H54 (cell line): ENCODE results near the gene CCDC71L.

ENCODE experiments used
- DNase-seq: peaks from one replicate; pipeline ENCODE4 v3.0.0; 2011; ENCODE audit warnings: low spot score, mixed read lengths; ENCODE audit not compliant: insufficient read length
- FAIRE-seq: peaks from 3 replicates; lab custom pipeline; 2011; peaks lifted over from hg19 to GRCh38; lab: Jason Lieb, UNC
- POLR2A ChIP-seq: IDR thresholded peaks from 2 replicates; pipeline ENCODE4 v1.6.1; 2011; ENCODE audit warnings: low read depth, mild to moderate bottlenecking, low read length

The CCDC71L gene

DNA sequence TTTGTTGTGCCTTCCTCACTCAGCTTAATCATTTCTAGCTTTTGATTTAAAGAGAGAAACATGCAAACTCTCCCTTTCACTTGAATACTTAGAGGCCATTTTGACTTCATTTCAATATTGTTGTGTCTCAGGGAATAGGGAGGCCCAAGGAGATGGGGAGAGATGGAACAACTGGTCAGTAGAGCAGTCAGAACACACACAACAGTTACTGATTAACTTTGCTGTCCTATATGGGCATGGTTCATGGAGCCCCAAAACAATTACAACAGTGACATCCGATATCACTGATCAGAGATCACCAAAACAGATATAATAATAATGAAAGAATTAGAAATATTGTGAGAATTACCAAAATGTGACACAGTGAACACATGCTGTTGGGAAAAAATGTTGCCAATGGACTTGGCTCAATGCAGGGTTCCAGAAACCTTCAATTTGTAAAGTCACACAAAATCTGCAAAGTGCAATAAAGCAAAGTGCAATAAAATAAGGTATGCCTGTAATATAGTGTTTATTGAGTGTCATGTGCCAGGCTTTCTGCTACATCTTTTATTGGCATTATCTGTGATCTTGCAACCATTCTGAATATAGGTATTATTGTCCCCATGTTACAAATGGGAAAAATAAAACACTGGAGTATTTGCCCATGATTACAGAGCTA is 38.2 kb downstream of the CCDC71L start:
- TF ChIP-seq POLR2A, result no peak
- FAIRE-seq (no peak), DNase-seq (no peak)

DNA sequence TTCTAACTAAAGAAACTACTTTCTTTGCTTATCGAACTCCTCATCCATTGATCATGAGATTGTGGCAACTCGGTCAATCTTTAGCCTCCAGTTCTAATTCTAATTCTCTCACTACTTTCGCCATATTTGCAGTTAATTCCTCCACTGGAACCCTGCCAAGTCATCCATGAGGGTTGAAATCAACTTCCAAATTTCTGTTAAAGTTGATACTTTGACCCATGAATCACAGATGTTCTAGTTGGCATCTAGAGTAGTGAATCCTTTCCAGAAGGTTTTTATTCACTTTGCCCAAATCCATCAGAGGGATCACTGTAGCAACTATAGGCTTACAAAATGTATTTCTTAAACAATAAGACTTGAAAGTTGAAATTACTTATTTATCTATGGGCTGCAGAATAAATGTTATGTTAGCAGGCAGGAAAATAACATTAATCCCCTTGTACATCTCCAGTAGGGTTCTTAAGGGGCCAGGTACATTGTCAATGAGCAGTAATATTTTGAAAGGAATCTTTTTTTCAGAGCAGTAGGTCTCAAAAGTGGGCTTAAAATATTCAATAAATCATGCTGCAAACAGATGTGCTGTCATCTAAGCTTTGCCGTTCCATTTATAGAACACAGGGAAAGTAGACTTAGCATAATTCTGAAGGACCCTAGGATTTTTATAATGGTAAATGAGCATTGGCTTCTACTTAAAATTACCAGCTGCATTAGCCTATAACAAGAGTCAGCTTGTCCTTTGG is 39.4 kb downstream of the CCDC71L start:
- TF ChIP-seq POLR2A, result no peak

DNA sequence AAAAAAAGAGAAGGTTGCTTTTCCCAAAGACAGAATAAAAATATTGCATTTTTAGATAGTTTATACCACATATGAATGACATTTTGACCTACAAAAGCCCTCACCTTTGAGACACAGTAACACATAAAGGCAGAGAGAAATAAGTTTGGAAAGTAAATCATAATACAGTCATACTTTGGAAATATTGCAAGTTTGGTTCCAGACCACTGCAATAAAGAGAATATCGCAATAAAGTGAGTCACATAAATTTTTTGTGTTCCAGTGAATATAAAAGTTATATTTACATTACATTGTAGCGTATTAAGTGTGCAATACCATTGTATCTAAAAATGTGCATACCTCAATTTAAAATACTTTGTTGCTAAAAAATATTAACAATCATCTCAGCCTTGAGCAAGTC is 40.3 kb downstream of the CCDC71L start:
- DNase-seq, result no peak
- no peak for TF ChIP-seq POLR2A
- no peak for FAIRE-seq

More for the DNA sequence above, 39.4 kb downstream of the CCDC71L start:
- DNase-seq, result no peak
- FAIRE-seq, result no peak

DNA sequence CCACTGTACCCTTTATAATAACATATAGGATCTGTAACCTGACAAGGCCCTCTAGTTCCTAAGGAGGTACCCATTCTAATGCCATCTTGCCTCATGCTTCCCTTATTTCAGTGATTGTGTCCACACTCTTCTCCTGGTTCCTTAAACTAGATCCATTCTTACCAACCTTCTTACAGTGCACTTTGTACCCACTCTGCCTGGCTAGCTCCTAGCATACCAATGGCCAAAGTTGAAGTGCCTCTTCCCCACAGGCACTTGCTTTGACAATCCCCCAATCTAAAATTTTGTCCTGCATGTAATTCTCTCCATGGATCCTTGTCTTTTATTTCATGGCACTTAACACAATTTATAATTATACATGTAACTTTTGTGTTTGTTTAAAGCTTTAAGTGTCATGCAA is 40.9 kb downstream of the CCDC71L start:
- TF ChIP-seq POLR2A, result no peak
- FAIRE-seq (no peak), DNase-seq (no peak)

DNA sequence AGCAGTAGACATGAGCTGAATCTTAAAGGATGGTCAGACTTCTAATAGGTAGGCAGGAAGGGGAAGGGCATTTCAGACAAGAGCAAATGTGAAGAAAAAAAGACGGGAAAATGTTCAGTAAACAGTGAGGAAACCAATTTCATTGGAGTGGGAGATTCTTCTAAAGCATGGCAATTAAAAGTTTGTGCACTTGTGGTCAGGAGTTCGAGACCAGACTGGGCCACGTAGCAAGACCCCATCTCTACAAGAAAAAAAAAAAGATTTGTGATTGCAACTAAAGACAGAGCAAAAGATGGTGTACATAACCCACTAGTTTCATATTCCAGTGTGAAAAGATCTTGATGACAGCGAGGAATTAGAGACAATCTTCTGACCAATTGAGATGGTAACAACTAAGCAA is 41.7 kb downstream of the CCDC71L start:
- no peak for DNase-seq
- no peak for TF ChIP-seq POLR2A
- no peak for FAIRE-seq

DNA sequence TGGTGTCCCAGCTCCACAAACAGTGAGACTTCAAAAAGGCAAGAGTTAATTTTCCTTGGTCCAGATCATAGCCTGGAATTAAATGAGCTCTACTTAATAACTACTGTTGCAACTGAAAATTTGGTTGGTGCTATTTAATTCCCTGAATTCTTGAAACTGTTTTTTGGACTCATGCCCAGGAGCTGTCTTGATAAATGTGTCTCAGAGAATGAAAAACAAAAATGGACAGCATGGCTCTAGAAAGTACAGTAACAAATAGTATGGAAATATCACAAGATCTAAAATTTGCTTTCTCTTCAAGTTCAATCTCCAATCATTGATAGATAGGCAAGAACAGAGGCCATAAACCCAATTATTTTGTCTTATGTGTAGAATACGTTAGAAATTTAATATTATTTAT is 42.5 kb downstream of the CCDC71L start:
- no peak for TF ChIP-seq POLR2A
- no peak for DNase-seq
- no peak for FAIRE-seq

DNA sequence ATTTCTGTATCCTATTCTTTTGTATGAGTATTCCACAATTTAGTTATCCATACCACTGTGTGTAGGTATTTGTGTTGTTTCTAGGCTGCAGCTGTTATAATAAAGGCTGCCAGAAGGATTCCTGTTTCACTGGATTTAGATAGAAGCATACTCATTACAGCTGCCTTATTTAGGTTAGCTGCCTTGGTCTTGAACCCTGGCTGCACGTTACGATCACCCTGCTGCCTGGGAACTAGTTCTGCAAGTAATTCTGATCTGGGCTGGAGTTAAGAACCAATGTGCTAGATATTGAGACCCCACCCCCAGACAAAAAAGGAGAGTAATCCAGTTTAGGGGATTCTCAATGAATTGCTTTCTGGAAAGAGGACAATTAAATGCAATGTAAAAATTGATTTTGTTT is 43.1 kb downstream of the CCDC71L start:
- no peak for TF ChIP-seq POLR2A
- no peak for DNase-seq
- no peak for FAIRE-seq

DNA sequence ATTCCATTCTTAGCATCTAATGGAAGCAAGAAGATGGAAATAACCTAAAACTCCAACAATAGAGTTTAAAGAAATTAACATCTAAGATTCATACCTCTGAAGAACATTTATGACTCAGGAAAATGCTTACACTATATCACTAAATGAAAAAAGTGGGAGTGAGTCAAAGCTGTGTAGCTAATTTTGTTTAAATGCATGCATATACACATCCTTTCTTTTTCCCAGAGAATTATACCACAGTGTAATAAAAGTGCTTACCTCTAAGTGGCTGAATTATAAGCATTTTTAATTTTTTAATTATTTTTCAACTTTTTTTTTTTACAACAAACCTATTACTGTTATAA is 44.3 kb downstream of the CCDC71L start:
- FAIRE-seq, result no peak

DNA sequence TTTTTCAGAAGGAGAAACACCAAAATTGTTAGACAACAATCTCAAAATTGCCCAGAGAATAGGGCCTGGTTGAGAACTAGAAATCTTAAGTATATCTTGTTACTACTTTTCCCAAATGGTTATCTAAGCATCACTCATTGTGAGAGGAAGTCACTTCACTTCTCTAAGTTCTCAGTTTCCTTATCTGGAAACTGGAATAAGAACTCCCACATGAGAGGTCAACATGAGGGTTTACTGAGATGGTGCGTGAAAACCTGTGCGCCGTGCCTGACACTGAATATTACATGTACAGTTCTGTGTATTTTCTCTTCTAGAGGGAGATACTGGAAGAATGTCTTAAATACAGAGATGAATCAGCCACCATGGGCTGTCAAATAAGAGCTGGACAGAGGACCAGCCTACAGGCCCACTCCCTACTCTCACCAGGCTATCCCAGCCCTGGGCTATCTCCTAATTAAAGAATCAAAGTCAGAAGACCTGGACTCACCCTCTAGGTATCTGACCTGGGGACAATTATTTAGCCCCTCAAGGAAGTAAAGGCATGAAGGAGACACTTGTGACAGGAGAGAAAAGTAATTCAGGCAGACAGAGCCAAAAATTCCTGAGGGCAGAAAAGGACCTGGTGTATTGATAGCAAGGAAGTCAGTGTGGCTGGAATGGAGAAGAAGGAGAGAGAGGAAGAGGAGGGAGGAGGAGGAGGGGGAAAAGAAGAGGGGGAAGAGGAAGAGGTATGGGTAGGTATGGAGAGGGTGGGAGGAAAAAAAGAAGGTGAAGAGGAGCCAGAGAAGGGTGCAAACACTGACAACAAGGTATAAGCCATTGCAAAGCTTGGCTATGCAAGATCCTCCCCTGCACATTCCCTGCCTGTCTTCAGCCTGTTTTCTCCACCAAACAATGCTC is 44.9 kb downstream of the CCDC71L start:
- FAIRE-seq (no peak), DNase-seq (no peak)
- TF ChIP-seq POLR2A, result no peak

More for the DNA sequence above, 44.3 kb downstream of the CCDC71L start:
- no peak for TF ChIP-seq POLR2A
- no peak for DNase-seq

DNA sequence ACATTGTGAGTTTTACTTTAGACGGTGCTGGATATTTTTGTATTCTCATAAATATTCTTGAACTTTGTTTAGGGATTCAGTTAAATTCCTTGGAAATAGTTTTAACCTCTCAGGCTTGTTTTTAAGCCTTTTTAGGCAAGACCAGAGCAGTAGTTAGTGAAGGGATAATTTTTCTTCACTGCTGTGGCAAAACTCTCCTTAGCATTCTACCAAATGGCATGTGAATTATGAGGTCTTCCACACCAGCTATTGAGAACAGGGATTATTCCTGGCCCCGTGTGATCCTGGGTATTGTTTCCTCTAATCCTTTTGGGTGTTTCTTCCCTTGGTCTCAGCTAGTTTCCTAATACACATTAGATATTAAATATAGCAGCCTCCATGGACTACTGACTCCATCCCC is 46.2 kb downstream of the CCDC71L start:
- no peak for FAIRE-seq
- no peak for TF ChIP-seq POLR2A
- DNase-seq, result no peak

DNA sequence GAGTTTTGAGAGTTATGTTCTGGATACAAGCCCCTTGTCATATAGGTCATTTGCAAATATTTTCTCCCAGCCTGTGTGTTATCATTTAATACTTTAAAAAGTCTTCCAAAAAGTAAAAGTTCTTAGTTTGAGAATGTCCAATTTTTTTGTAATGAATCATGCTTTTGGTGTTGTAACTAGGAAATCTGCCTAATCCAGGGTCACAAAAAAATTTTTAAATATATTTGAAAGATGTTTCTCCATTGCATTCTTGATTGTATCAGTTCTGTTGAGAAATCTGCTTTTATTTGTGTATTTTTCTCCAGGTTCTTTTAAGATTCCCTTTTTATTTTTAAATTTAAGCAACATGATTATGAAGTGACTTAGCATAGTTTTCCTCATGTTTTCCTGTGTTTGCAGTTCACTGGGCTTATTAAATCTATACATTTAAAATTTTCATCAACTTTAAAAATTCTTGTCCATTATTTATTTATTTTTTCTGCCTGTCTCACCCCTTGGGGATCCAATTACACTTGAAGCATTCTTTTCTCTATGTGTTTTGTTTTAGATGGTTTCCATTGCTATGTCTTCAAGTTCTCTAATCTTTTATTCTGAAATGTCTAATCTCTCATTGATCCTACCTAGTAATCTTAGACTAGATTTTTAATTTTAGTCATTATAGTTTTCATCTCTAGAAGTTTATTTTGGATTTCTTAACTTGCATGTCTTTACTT is 47.0 kb downstream of the CCDC71L start:
- FAIRE-seq (no peak), DNase-seq (no peak)
- TF ChIP-seq POLR2A, result no peak

DNA sequence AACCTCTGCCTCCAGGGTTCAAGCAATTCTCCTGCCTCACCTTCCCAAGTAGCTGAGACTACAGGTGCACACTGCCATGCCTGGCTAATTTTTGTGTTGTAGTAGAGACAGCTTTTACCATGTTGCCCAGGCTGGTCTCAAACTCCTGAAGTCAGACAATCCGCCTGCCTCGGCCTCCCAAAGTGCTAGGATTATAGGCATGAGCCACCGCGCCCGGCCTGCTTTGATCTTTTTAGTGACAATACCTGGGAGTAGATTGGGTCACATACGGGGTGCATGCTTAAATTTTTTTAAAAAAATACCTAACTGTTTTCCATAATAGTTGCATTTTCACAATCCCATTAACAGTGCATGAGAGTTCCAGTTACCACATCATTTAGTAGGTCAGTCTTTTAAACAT is 47.7 kb downstream of the CCDC71L start:
- DNase-seq (no peak), FAIRE-seq (no peak)
- TF ChIP-seq POLR2A, result no peak

DNA sequence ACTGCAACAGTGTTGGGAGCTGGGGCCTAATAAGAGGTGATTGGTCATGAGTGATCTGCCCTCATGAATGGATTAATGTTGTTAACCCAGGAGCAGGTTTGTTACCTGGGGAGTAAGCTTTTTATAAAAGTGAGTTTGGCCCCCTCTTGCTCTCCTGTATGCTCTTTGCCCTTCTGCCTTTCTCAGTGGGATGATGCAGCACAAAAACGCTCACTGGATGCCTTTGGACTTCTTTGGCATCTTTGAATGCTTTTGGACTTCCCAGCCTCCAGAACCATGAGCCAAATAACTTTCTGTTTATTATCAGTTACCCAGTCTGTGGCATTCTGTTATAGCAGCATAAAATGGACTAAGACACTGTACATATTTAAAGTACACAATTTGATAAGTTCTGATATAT is 48.5 kb downstream of the CCDC71L start:
- no peak for FAIRE-seq
- DNase-seq, result no peak
- no peak for TF ChIP-seq POLR2A
